Dermis microvascular lymphatic vessel endothelial cell (primary cell): Measurements from ENCODE around the gene GPC5. TPM values are rescaled to one million over a fixed set of nuclear protein-coding genes. Genes with fewer than 3 reads are reported as not detected.
"Not testable (repeated sequence)": the region's sequence is repeated elsewhere in the genome, so short reads cannot be mapped to it uniquely, and the experiment has no call there.

Experiments
- DNase-seq, 2 donors: peaks; one replicate each; pipeline versions ENCODE4 v3.0.0 to v3.0.0-alpha.2; 2010; ENCODE audit warnings: low read depth in 2 of 2
- total RNA-seq: library from RNA; depleted of rRNA; stranded (reverse); fragments of >200 nt; gene quantifications from 2 replicates; pipeline ENCODE4 v1.2.1, GENCODE V29; 2014

GPC5 gene
- total RNA-seq, 1 donor from 2014 or later = 0.51 TPM

GRCh38 chr13:91845612-91846011 is 447.2 kb downstream of the GPC5 start:
- DNase-seq = no peak

GRCh38 chr13:91863699-91864098 is 465.3 kb downstream of the GPC5 start:
- DNase-seq = no peak

DNA sequence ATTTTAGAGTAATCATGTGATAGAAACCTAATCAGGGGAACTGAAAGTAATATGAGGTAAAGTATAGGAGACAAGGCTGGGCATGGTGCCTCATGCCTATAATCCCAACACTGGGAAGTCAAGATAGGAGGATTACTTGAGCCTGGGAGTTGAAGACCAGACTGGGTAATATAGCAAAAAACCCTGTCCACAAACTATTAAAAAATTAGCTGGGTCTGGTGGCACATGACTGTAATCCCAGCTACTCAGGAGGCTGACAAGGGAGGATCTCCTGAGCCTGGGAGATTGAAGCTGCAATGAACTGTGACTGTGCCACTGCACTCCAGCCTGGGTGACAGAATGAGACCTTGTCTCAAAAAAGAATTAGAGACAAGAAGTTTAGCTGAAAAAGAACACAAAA is 469.9 kb downstream of the GPC5 start:
- no peak for DNase-seq

GRCh38 chr13:91878491-91878890 is 480.1 kb downstream of the GPC5 start:
- no peak for DNase-seq

DNA sequence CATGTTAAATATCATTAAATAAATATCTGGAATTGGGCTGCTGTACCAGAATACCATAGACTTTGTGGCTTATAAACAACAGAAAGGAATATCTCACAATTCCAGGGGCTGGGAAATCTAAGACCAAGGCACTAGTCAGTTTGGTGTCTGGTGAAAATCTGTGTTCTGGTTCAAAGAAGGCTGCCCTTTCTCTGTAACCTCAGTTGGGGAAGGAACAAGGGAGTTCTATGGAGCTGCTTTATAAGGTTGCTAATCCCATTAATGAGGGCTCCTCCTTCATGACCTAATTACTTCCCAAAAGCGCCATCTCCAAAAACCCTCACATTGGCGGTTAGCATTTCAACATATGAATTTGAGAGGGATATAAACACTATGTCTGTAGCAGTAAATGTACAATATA is 480.9 kb downstream of the GPC5 start:
- no peak for DNase-seq

- no peak for DNase-seq
These were observed 484.5 kb downstream of the GPC5 start for GRCh38 chr13:91882918-91883317.

DNA sequence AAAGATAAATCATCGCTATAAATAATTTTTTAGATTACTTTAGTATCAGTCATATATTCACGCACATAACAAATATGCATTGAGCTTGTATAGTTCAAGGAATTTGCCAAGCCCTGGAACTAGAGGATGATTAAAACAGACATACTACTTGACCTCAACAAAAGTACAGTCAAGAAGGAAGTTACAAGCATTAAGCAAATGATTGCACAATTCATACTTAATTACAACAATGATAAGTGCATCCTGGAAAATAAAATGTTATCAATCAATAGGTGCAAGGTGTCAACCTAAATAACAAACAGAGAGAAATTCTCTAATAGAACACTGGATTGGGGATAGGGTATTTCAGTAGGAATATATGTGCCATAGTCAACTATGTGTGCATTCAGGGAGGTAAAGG is 491.2 kb downstream of the GPC5 start:
- no peak for DNase-seq

DNA sequence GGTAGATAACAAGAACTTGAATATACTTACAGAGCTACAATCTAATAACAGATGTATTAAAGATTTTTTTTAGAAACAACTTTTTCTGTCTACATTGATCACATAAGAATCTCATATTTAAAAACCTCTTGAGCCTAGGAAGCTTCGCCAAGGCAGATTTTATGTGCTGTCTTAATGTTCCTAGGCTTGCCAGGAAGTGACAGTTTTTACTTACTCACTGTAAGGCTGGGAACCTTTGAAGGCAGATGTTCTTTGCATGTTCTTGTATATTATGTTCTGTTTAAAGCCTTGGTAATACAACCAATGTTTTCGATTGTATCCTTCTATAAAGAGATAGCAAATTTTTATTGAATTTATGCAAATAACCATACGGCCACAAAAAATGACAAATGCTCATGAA is 492.7 kb downstream of the GPC5 start:
- DNase-seq = no peak

DNA sequence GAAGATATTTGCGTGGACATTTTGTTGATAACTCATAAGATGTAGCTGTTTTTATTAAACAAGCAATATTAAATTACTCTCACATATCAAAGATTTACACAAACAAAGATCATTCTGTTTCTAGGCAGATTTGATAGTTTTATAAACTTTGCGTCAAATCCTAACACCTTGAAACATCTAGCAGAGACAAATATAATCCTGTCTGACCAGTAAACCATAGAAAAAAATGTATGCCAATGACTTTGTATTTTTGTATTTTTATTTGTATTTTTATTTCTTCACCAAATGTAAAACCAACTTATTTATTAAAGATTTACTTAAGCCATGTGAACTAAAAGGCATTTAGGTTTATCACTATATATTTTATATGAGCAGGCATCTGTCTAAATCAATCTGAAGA is 494.6 kb downstream of the GPC5 start:
- DNase-seq = no peak

DNA sequence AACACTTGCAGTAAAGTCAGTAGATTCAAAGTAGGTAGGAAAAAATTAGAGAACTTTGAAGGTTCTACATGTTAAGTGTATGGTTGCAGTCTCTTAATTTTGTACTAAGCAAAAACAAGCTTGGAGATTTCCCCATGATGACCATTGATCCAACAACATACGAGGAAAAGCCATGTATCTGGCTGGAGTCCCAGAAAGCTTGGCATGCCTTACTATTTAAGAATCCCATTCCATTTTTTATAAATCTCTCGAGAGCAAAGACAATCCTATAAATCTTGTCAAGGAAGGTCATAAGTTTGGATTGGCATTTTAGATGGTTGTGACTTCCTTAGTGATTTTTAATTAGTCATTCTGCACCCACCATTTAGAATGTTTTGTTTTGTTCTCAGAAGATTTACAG is 495.9 kb downstream of the GPC5 start:
- DNase-seq = no peak

GRCh38 chr13:91896547-91896946 is 498.1 kb downstream of the GPC5 start:
- DNase-seq = no peak

- not testable (repeated sequence) for DNase-seq
These were observed 500.6 kb downstream of the GPC5 start for GRCh38 chr13:91898986-91899385.

GRCh38 chr13:91902291-91902690 is 503.9 kb downstream of the GPC5 start:
- DNase-seq = no peak

GRCh38 chr13:91904005-91904404 is 505.6 kb downstream of the GPC5 start:
- DNase-seq = no peak

GRCh38 chr13:91904597-91904996 is 506.2 kb downstream of the GPC5 start:
- DNase-seq = no peak

- DNase-seq = no peak
These were observed 509.0 kb downstream of the GPC5 start for GRCh38 chr13:91907398-91907797.

GRCh38 chr13:91909617-91910016 is 511.2 kb downstream of the GPC5 start:
- DNase-seq = no peak

DNA sequence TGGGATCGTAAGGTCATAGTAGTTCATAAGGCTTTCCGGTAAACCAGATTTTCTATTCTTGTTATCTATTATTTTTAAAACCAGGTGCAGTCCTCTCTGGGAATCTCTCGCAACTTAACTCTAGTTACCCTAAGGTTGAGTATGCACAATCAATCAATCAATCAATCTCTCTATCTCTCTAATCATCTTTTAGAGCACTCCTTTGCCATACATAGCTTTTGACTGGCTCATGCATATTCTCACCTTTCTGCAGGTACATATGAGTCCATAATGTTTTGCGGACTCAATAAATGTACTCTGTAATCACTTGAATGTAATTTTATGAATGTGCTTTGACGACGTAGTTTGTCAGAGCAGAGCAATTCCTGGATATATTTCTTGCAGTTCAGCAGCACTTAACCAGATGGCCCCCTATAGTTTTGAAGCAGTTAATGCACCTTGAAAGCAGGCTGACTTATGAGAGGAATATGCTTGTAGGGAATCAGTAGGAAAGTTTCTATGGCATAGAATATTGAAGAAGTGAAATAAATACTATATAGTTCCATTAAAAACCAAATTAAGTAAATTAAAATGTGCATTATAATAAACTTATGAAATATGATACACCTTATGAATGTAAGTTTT is 524.7 kb downstream of the GPC5 start:
- DNase-seq = no peak

- no peak for DNase-seq
These were observed 532.3 kb downstream of the GPC5 start for GRCh38 chr13:91930687-91931086.

DNA sequence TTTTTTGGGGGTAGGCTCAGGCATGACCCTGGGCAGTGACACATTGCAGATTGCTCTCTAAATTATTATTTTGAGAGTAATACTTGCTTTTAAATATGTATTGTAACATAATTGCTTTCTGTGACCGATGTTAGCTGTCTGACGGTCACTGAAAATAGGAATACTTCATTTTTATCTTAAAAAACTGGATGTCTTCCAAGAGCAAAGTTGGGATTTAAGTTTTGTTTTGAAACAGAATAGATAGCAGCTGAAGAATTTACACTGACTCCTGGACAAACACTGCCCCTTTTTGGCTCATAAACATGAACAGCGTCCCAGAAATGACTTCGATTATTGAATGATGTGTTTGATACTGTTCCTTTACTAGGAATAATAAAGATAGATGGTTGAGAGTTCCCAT is 535.9 kb downstream of the GPC5 start:
- no peak for DNase-seq

DNA sequence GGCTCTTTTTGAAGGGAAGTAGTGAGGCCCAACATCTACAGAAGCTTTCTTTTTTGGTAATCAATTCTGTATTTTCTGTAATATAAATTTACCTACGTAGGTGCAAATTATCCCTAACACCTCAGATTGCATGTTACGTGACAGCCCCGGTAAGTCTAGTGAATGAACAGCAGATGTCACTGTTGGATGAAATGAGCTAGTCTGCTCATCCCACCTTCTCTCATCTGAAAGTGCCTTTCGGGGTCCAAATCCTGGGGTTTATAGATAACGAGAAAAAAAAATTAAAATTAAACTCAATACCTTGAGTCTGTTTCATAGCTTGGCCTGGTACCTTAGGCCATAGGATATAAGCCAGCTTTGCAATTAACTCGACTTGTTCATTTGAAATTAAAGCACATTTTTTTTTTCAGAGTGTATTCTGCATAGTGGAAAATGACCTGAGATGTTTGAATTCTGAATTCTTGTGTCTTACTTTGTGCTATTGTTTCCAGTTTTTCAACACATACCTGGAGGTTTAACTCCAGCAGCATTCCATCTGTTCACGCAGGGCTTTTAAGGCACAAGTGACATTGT is 548.2 kb downstream of the GPC5 start:
- DNase-seq = no peak

DNA sequence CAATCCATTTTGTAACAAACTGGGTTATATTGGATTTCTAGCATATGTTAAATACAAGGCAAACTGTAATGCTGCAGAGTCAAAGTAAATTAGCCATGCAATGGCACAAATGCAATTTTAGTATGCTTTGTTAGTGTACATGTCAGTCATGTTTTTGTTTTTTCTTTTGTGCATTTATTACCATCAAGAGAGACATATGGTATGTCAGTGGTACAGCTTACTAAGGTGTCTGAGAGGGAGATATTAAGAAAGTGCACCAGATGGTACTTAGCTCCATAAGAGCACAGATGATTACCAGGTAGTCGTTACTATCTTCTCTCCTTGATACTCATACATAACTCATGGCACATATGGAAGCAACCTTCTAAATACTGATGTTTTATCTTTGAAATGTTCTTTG is 550.3 kb downstream of the GPC5 start:
- DNase-seq = no peak

DNA sequence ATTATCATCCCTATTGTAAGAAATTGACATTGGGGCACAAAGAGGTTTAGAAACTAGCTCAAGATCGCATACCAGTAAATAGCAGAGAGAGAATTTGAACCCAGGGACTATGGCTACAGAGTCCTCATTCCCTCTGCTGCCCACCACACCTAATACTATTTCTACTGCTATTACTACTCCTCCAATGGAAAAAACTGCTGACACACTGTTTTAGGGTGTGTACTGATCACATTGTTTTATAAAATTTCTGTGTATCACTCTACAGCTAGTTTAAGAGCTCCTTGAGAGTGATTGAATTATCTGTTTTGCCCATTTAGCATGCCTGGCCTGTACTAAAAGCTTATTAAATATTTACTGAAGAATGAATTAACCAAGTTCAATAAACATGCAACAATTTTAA is 552.4 kb downstream of the GPC5 start:
- no peak for DNase-seq
